Right lobe of liver (tissue), 6 donors: Measurements from ENCODE around the gene CCL17. TPM values are rescaled to one million over a fixed set of nuclear protein-coding genes. Genes with fewer than 3 reads are reported as not detected.
"Not testable (repeated sequence)": the region's sequence is repeated elsewhere in the genome, so short reads cannot be mapped to it uniquely, and the experiment has no call there.

ENCODE experiments used
- ATAC-seq, 4 donors: fragments of 200-7000 bp; cut with Tn5 transposase; one replicate each; pipeline ENCODE4 v1.9.1; 2020; ENCODE audit warnings: mild to moderate bottlenecking in 4 of 4, moderate library complexity in 4 of 4
- DNase-seq, 3 donors: peaks; one replicate each; pipeline ENCODE4 v3.0.0-alpha.2; 2020
- H3K27ac ChIP-seq, 3 donors: fragments of 200-600 bp; one replicate each; pipeline ENCODE4 v1.8.0; 2022
- H3K27me3 ChIP-seq, 2 donors: fragments of 200-600 bp; one replicate each; pipeline ENCODE4 v1.8.0; 2022
- H3K36me3 ChIP-seq, 4 donors: fragments of 200-600 bp; sonication (generic) in 1 of 4; one replicate each; pipeline versions ENCODE4 v1.5.1 to v1.8.0; 2017 to 2022; ENCODE audit warnings: control low read depth in 1 of 4
- H3K4me1 ChIP-seq, 4 donors: fragments of 200-600 bp; sonication (generic) in 1 of 4; one replicate each; pipeline versions ENCODE4 v1.5.1 to v1.8.0; 2017 to 2022; ENCODE audit warnings: control low read depth in 1 of 4
- H3K4me3 ChIP-seq, 3 donors: fragments of 200-600 bp; one replicate each; pipeline ENCODE4 v1.8.0; 2022
- H3K9me3 ChIP-seq, 4 donors: fragments of 200-600 bp; sonication (generic) in 1 of 4; one replicate each; pipeline versions ENCODE4 v1.5.1 to v1.8.0; 2017 to 2022; ENCODE audit warnings: control low read depth in 1 of 4
- POLR2A ChIP-seq: fragments of 450-650 bp; IDR thresholded peaks from one replicate; pipeline ENCODE4 v1.6.1; 2017; ENCODE audit warnings: antibody characterized with exemption, mild to moderate bottlenecking
- WGBS: methylation state at CpG from one replicate; pipeline ENCODE4 v1.1.6; 2018; ENCODE audit warnings: low coverage, low lambda C conversion rate; ENCODE audit not compliant: insufficient coverage; ENCODE audit errors: missing lambda C conversion rate; 5-methylcytosine and 5-hydroxymethylcytosine counted together
- intact Hi-C, 2 donors: fragments of 100-400 bp; cut with DNase I; formaldehyde crosslinking; loops; one replicate each; pipeline versions ENCODE4 v1.11.2 to v1.14.1; 2022
- total RNA-seq, 6 experiments: library from RNA; depleted of rRNA in 2 of 6; stranded (reverse); fragments of >200 nt in 2 of 6; fragmentation: NEBNext Ultra II Directional in 3 of 6; extraction: Animal tissue kit (Norgen Biotek cat#: 25700) in 3 of 6; gene quantifications; one replicate each; pipeline versions ENCODE4 v1.1.0 to v1.2.4, GENCODE V29; 2016 to 2023
- TF ChIP-seq, protein P1 (sequence below), 4 donors: fragments of 200-600 bp in 3 of 4; fragments of 450-650 bp in 1 of 4; IDR thresholded peaks; one replicate each; pipeline versions ENCODE4 v1.5.1 to v1.8.0; 2016 to 2022; ENCODE audit warnings: antibody characterized with exemption in 4 of 4, mild to moderate bottlenecking in 2 of 4
- donor health status: DM: no; HTN: yes; CAD: no.
- donor health status: DM: no; HTN: no; CAD: no.
- donor health status: DM: no; HTN: no; CAD: no.
- donor health status: DM: no; HTN: yes; CAD: no.
- donor health status: DM: no; HTN: yes; CAD: no.

Gene CCL17
- total RNA-seq, 6 experiments from 2014 or later = not detected

DNA sequence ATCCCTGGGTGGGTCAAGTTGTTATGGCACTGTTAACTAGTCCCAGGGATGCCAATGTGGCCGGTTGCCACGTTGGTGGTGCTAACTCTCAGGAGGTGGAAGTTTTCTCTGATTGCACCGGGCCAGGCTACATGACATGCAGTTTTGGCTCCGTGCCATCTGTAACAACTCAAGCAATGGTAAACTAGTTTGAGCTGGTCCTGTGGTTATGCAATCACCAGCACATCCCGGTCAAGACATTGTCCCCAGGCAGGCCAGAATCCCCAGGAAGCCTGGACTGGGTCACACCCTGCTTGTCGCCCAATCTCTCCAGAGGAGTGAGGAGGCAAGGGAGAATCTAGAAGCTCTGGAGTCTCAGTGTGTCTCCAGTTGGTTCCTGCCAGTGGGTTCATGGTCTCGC lies 10.1 kb upstream of the CCL17 start:
- no peak for TF ChIP-seq POLR2A
- TF ChIP-seq, protein P1, sequence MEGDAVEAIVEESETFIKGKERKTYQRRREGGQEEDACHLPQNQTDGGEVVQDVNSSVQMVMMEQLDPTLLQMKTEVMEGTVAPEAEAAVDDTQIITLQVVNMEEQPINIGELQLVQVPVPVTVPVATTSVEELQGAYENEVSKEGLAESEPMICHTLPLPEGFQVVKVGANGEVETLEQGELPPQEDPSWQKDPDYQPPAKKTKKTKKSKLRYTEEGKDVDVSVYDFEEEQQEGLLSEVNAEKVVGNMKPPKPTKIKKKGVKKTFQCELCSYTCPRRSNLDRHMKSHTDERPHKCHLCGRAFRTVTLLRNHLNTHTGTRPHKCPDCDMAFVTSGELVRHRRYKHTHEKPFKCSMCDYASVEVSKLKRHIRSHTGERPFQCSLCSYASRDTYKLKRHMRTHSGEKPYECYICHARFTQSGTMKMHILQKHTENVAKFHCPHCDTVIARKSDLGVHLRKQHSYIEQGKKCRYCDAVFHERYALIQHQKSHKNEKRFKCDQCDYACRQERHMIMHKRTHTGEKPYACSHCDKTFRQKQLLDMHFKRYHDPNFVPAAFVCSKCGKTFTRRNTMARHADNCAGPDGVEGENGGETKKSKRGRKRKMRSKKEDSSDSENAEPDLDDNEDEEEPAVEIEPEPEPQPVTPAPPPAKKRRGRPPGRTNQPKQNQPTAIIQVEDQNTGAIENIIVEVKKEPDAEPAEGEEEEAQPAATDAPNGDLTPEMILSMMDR (IDR thresholded peaks at IDR 0.05) = no peak
- WGBS = 0% methylated on average over 1 of the region's 7 CpGs
- ATAC-seq = no peak

DNA sequence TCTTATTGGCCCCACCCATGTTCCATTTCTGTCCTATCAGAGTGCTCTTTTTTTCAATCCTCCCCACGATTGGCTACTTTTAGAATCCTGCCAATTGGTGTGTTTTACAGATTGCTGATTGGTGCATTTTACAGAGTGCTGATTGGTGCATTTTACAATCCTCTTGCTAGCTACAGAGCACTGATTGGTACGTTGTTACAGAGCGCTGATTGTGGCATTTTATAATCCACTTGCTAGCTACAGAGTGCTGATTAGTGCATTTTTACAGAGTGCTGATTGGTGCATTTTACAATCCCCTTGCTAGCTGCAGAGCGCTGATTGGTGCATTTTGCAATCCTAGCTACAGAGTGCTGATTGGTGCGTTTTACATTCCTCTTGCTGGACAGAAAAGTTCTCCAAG lies 9.5 kb upstream of the CCL17 start:
- TF ChIP-seq, protein P1 (IDR thresholded peaks at IDR 0.05) = no peak
- no peak for TF ChIP-seq POLR2A
- 80% methylated on average over 5 of the region's 5 CpGs for WGBS
- no peak for DNase-seq
- ATAC-seq = no peak
- no peaks in the 10 kb centered on the region for H3K9me3 ChIP-seq
- H3K36me3 ChIP-seq = no peaks in the 10 kb centered on the region
- H3K27ac ChIP-seq = no peak overlapping the region
- no peak overlapping the region for H3K4me3 ChIP-seq
- intact Hi-C loops = no loop called here
- H3K27me3 ChIP-seq = no peaks in the 10 kb centered on the region
- no peaks in the 10 kb centered on the region for H3K4me1 ChIP-seq

More for the DNA sequence above, 10.1 kb upstream of the CCL17 start:
- Histone ChIP-seq H3K27me3 (no peaks in the 10 kb centered on the region), H3K36me3 (no peaks in the 10 kb centered on the region), H3K4me3 (no peak overlapping the region), H3K27ac (no peak overlapping the region), H3K9me3 (no peaks in the 10 kb centered on the region), H3K4me1 (no peaks in the 10 kb centered on the region)
- DNase-seq = no peak
- intact Hi-C loops = no loop called here

DNA sequence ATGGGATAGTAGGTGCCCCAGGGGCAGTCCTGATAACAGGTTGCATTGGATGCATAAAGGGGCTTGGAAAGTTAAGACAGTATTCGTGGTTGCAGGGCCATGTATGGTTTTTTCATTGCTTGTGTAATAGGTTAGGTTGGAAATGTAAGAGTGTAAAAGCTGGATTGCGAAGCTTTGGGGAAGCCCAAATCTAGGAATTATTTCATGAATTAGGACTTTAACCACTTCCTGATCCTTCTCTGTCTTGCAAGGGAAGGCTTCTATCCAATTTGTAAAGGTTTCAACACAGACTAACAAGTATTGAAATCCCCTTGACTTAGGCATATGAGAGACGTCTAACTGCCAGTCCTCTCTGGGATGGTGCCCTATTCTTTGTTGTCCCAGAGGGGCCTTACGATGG lies 7.8 kb upstream of the CCL17 start:
- H3K9me3 ChIP-seq = no peaks in the 10 kb centered on the region
- DNase-seq = no peak
- no peak overlapping the region for H3K4me3 ChIP-seq
- no peaks in the 10 kb centered on the region for H3K27me3 ChIP-seq
- no peak for TF ChIP-seq POLR2A
- TF ChIP-seq, protein P1 (IDR thresholded peaks at IDR 0.05) = no peak
- WGBS = 83% methylated on average over 4 of the region's 4 CpGs
- no peak for ATAC-seq
- no peak overlapping the region for H3K27ac ChIP-seq
- intact Hi-C loops = no loop called here
- H3K4me1 ChIP-seq = no peaks in the 10 kb centered on the region
- no peaks in the 10 kb centered on the region for H3K36me3 ChIP-seq

DNA sequence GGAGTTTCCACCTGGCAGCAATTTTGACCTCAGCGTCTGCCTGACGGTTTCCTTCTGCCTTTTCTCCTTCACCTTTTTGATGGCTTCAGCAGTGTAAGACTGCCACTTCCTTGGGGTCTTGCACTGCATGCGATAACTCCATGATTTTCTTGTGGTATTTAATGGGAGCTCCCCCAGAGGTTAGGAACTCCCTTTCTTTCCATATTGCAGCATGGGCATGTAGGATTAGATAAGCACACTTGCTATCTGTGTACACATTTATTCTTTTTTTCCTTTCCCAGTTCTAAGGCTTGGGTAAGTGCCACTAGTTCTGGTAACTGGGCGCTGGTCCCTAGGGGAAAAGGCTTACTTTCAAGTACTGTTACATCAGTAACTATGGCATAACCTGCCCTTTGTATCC lies 7.1 kb upstream of the CCL17 start:
- H3K4me1 ChIP-seq, DNase-seq, H3K36me3 ChIP-seq, H3K9me3 ChIP-seq, intact Hi-C loops, H3K27me3 ChIP-seq, ATAC-seq, H3K27ac ChIP-seq, H3K4me3 ChIP-seq: not testable (repeated sequence)
- whole genome bisulfite sequencing = 76% methylated on average over 3 of the region's 4 CpGs

DNA sequence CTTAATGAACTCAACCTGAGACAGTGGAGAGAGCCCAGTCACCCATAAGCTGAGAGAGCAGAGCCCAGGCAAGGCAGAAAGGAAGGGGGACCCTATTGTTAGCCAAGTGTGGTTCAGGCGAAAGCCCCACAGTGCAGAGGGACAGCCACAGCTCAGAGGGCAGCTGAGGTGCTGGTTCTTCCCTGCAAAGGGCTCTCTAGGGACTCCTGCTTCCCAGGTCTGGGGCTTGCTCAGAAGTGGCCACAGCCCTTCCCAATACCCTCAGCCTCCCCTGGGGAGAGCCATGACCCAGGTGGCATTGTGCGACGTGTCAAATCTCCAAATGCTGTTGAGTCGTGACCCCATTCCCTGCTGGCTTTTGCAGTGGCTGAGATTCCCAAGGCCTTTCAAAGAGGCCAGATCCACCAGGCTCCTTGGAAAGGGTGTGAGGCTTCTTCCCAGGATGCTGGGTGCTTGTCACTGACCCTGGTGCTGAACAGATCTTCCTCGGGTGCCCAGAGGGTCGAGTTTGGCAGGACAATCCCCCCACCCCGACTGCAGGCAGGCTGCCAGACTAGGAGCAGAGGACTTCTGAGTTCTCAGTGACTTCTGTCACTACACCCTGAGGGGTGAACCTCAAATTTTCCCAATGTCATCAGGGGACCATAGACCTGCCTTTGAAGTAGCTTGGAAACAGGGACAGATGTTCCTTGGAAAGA lies 2.5 kb upstream of the CCL17 start:
- Histone ChIP-seq H3K27me3 (no peaks in the 10 kb centered on the region), H3K36me3 (no peaks in the 10 kb centered on the region), H3K4me3 (no peak overlapping the region), H3K4me1 (no peaks in the 10 kb centered on the region), H3K9me3 (no peaks in the 10 kb centered on the region), H3K27ac (no peak overlapping the region)
- intact Hi-C loops = no loop called here
- DNase-seq (no peak), ATAC-seq (peak in 1 of 4 donors; percentile 32)
- TF ChIP-seq, protein P1 (IDR thresholded peaks at IDR 0.05) = no peak
- no peak for TF ChIP-seq POLR2A
- 62% methylated on average over 2 of the region's 7 CpGs for WGBS
